GM12865 (cell line): ENCODE data around the gene CENPQ.
"Not testable (repeated sequence)": the region's sequence is repeated elsewhere in the genome, so short reads cannot be mapped to it uniquely, and the experiment has no call there.

Experiments
- DNase-seq: peaks from one replicate; pipeline ENCODE4 v3.0.0; 2010; ENCODE audit warnings: low read depth
- H3K4me3 ChIP-seq: 2 replicates; pipeline ENCODE4 v1.5.1; 2011; ENCODE audit warnings: mild to moderate bottlenecking, low read depth, low read length, control low read depth
- TF ChIP-seq, protein P1 (sequence below): IDR thresholded peaks from 2 replicates; pipeline ENCODE4 v1.5.1; 2011; ENCODE audit warnings: low read length, control low read depth, low read depth, inconsistent platforms; ENCODE audit not compliant: insufficient read depth; ENCODE audit errors: missing control alignments

Gene CENPQ

DNA sequence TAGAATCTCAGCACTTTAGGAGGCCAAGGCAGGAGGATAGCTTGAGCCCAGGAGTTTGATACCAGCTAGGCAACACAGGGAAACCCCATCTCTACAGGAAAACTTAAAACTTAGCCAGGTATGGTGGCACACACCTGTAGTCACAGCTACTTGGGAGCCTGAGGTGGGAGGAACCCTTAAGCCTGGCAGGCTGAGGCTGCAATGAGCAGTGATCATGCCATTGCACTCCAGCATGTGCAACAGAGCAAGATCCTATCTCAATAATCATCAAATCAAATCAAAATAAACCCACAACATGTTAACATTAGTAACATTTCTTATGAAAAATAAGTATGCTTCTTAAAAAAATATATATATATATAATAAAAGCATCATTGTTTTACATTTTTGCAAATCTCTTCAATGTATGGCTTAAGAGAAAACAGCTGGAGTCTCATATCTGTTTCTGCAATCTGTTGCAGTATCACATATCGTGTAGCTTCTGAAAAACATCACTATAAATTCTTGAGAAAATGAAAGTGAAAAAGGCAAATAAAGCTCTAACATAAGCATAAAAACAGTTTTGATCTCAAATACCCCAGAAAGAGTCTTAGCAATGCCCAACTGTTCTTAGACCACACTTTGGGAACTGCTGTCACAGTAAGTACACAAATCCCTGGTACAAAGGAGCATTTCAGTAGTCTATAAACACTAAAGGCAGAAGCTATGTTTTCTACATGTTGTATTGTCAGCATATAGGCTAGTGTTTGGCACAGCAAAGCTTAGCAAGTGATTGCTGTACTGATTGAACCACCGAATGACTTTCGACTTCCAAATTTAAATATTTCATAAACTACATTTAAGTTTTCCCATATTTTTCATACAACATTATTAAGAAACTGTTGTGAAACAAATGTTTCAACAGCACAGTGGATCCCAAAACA lies 8.1 kb upstream of the CENPQ start:
- TF ChIP-seq, protein P1, sequence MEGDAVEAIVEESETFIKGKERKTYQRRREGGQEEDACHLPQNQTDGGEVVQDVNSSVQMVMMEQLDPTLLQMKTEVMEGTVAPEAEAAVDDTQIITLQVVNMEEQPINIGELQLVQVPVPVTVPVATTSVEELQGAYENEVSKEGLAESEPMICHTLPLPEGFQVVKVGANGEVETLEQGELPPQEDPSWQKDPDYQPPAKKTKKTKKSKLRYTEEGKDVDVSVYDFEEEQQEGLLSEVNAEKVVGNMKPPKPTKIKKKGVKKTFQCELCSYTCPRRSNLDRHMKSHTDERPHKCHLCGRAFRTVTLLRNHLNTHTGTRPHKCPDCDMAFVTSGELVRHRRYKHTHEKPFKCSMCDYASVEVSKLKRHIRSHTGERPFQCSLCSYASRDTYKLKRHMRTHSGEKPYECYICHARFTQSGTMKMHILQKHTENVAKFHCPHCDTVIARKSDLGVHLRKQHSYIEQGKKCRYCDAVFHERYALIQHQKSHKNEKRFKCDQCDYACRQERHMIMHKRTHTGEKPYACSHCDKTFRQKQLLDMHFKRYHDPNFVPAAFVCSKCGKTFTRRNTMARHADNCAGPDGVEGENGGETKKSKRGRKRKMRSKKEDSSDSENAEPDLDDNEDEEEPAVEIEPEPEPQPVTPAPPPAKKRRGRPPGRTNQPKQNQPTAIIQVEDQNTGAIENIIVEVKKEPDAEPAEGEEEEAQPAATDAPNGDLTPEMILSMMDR: no peak
- peak overlapping the region; percentile 10; the same call in 1 of the 2 replicates for H3K4me3 ChIP-seq
- peak; percentile 26 for DNase-seq

DNA sequence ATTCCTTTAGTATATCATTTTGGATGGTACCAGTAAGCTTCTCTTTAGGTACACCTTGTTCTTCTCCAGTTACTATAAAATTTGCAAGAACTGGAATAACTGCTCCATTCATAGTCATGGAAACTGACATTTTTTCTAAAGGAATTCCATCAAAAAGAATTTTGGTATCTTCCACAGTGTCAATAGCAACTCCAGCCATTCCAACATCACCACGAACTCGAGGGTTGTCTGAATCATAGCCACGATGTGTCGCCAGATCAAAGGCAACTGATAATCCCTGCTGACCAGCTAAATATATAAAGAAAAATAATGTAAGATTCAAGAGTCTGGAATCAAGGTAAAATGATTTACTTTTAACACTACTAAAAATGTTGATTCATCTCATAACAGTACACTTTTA lies 5.4 kb upstream of the CENPQ start:
- no peak for DNase-seq
- H3K4me3 ChIP-seq: no peak overlapping the region
- TF ChIP-seq, protein P1: no peak

DNA sequence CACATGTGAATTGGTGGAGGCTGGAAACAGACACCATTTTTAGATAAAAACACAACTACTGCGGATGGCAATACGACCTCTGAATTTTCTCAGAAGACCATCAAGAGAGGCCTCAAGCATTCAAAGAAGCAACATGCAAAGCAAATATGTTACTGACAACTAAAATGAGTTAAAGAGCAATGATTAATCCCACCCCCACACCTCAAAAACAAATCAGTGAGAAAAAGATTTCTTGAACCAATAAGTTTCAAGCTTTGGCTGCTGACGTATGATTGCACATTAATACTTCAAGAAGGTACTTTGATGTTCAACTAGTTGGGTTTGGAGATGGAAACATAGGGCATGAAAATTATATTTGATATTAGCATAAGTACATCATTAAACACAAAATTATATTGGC lies 1.1 kb upstream of the CENPQ start:
- TF ChIP-seq, protein P1: no peak
- H3K4me3 ChIP-seq: peak overlapping the region; percentile 85
- DNase-seq: no peak

DNA sequence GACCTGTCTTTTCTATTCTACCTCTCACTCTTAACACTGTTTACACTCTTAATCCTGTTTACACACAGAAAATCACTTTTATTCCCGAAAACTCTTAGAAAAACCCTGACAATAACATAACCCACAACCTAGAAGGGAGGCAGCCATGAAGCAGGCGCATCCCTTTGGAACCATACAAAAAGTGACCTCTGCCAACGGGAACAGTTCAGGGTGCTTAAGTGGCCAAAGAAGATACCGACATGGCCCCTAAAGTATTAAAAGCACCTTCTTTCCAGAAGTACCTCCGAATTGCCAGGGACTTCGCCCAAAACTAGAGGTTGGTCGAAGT lies 607 bp upstream of the CENPQ start:
- TF ChIP-seq, protein P1: no peak
- no peak for DNase-seq
- peak overlapping the region; percentile 85 for H3K4me3 ChIP-seq

DNA sequence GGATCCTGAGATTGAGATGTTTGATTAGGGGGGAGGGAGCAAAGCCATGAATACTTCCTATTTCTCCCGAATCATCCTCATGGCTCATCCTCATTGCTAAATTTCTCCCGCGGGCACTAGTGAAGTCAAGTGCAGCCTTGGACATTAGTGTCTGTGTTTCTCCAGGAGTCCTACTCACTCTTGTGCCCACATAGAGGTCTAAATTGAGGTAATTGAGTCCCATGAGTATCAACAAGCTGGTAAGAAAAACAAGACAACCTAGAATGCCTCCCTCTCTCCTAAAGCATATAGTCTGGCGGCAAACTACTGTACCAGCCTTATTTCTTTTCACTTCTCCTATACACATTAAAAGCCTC lies 420 bp downstream of the CENPQ start:
- TF ChIP-seq, protein P1: no peak
- H3K4me3 ChIP-seq: peak overlapping the region; percentile 85
- DNase-seq: no peak

DNA sequence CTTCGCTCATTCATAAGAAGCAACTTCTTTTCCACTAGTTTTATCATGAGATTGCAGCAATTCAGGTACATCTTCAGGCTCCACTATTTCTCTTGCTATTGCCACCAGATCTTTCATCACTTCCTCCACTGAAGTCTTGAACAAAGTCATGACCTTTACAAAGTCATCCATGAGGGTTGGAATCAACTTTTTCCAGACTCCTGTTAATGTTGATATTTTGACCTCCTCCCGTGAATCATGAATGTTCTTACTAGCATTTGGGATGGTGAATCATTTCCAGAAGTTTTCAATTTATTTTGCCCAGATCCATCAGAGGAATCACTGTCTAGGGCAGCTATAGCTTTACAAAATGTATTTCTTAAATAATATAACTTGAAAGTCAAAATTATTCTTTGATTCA lies 1.5 kb downstream of the CENPQ start:
- peak overlapping the region; percentile 85; the same call in 1 of the 2 replicates for H3K4me3 ChIP-seq
- no peak for DNase-seq
- TF ChIP-seq, protein P1: no peak

DNA sequence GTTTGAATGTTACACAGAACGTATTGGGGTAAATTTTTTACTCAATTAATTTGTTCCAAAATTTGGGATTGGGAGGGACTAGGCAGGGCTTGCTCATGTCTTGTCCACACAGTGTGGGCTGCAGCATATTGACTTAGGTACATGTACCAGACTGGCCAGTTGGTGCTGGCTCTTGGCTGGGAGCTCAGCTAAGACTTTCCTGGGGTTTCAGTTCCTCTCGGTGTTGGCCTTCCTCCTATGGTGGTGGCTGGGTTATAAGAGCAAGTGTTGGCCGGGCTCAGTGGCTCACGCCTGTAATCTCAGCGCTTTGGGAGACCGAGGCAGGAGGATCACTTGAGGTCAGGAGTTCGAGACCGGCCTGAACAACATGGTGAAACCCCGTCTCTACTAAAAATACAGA lies 4.9 kb downstream of the CENPQ start:
- DNase-seq: no peak
- TF ChIP-seq, protein P1: no peak
- no peak overlapping the region for H3K4me3 ChIP-seq

DNA sequence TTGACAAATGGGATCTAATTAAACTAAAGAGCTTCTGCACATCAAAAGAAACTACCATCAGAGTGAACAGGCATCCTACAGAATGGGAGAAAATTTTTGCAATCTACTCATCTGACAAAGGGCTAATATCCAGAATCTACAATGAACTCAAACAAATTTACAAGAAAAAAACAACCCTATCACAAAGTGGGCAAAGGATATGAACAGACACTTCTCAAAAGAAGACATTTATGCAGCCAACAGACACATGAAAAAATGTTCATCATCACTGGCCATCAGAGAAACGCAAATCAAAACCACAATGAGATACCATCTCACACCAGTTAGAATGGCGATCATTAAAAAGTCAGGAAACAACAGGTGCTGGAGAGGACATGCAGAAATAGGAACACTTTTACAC lies 13.4 kb downstream of the CENPQ start:
- H3K4me3 ChIP-seq, DNase-seq: not testable (repeated sequence)
